DOHH2 (cell line): ENCODE results near the gene ITPKC.

Experiments used
- H3F3A ChIP-seq: fragments of 200-600 bp; sonication (generic), shearing (Covaris generic); 2 replicates; pipeline ENCODE4 v1.6.0; 2016; ENCODE audit warnings: antibody characterized with exemption, mild to moderate bottlenecking; ENCODE audit not compliant: control insufficient read depth, insufficient read depth
- H3K27ac ChIP-seq: fragments of 200-600 bp; sonication (generic); 2 replicates; pipeline ENCODE4 v1.5.1; 2014; ENCODE audit warnings: low read depth, mild to moderate bottlenecking, low read length, moderate library complexity
- H3K27me3 ChIP-seq: fragments of 200-600 bp; sonication (generic); 2 replicates; pipeline ENCODE4 v1.6.1; 2014; ENCODE audit warnings: mild to moderate bottlenecking, low read length, mixed read lengths; ENCODE audit not compliant: control insufficient read depth
- H3K36me3 ChIP-seq: fragments of 200-600 bp; sonication (generic); 2 replicates; pipeline ENCODE4 v1.6.1; 2014; ENCODE audit warnings: mild to moderate bottlenecking, low read length, moderate library complexity, mixed read lengths; ENCODE audit not compliant: control insufficient read depth
- H3K4me1 ChIP-seq: fragments of 200-600 bp; sonication (generic); 2 replicates; pipeline ENCODE4 v1.6.1; 2014; ENCODE audit warnings: mild to moderate bottlenecking, low read length, mixed read lengths; ENCODE audit not compliant: control insufficient read depth
- H3K4me2 ChIP-seq: fragments of 200-600 bp; sonication (generic); 2 replicates; pipeline ENCODE4 v1.6.0; 2014; ENCODE audit warnings: mild to moderate bottlenecking, low read length, moderate library complexity
- H3K4me3 ChIP-seq: fragments of 200-600 bp; sonication (generic); 2 replicates; pipeline ENCODE4 v1.5.1; 2014; ENCODE audit warnings: mild to moderate bottlenecking, low read length, mixed read lengths
- H3K79me2 ChIP-seq: fragments of 200-600 bp; sonication (generic); 2 replicates; pipeline ENCODE4 v1.6.1; 2014; ENCODE audit warnings: mild to moderate bottlenecking, low read length, mixed read lengths; ENCODE audit not compliant: control insufficient read depth
- H3K9me2 ChIP-seq: fragments of 200-600 bp; sonication (generic); replicated peaks from 2 replicates; pipeline ENCODE4 v1.6.1; 2014; ENCODE audit warnings: mild to moderate bottlenecking, low read length, mixed read lengths; ENCODE audit not compliant: control insufficient read depth
- H3K9me3 ChIP-seq: fragments of 200-600 bp; sonication (generic); 2 replicates; pipeline ENCODE4 v1.6.1; 2014; ENCODE audit warnings: antibody characterized with exemption, low read length, mixed read lengths; ENCODE audit not compliant: control insufficient read depth, insufficient read depth
- H4K20me1 ChIP-seq: fragments of 200-600 bp; sonication (generic); 2 replicates; pipeline ENCODE4 v1.6.0; 2014; ENCODE audit warnings: low read depth, mild to moderate bottlenecking, antibody characterized with exemption, low read length, moderate library complexity; ENCODE audit not compliant: control insufficient read depth, insufficient read depth
- CTCF ChIP-seq: fragments of 200-600 bp; sonication (generic); IDR thresholded peaks from one replicate; pipeline ENCODE4 v1.5.1; 2014; ENCODE audit warnings: antibody characterized with exemption, mild to moderate bottlenecking, low read depth, low read length; ENCODE audit not compliant: poor library complexity, severe bottlenecking
- EZH2phosphoT487 ChIP-seq: fragments of 200-600 bp; sonication (generic); IDR thresholded peaks from 2 replicates; pipeline ENCODE4 v1.6.1; 2017; ENCODE audit warnings: borderline replicate concordance, mild to moderate bottlenecking, antibody characterized with exemption, low read length, moderate library complexity, mixed read lengths

Gene ITPKC

GRCh38 chr19:40740747-40741146, 23.8 kb downstream of the ITPKC start:
- Histone ChIP-seq H3K4me1 (no peaks in the 10 kb centered on the region), H3K27me3 (no peaks in the 10 kb centered on the region), H4K20me1 (no peaks in the 10 kb centered on the region), H3K9me3 (no peaks in the 10 kb centered on the region), H3K79me2 (no peaks in the 10 kb centered on the region), H3K9me2 (no peaks in the 10 kb centered on the region), H3F3A (no peaks in the 10 kb centered on the region), H3K36me3 (no peaks in the 10 kb centered on the region), H3K4me2 (no peak overlapping the region), H3K27ac (no peak overlapping the region), H3K4me3 (no peak overlapping the region)
- TF ChIP-seq CTCF (no peak), EZH2phosphoT487 (no peak)

GRCh38 chr19:40741527-40742390, 24.8 kb downstream of the ITPKC start:
- Histone ChIP-seq H3K4me3 (no peak overlapping the region), H3K27ac (no peak overlapping the region), H4K20me1 (no peaks in the 10 kb centered on the region), H3K79me2 (no peaks in the 10 kb centered on the region), H3K9me3 (no peaks in the 10 kb centered on the region), H3F3A (no peaks in the 10 kb centered on the region), H3K36me3 (no peaks in the 10 kb centered on the region), H3K4me1 (no peaks in the 10 kb centered on the region), H3K4me2 (no peak overlapping the region), H3K9me2 (no peaks in the 10 kb centered on the region), H3K27me3 (no peaks in the 10 kb centered on the region)
- TF ChIP-seq CTCF: no peak

GRCh38 chr19:40742477-40742876, 25.6 kb downstream of the ITPKC start:
- Histone ChIP-seq H3K36me3 (no peaks in the 10 kb centered on the region), H3K4me1 (no peaks in the 10 kb centered on the region)
- no peak for TF ChIP-seq CTCF
- TF ChIP-seq EZH2phosphoT487: no peak

More at GRCh38 chr19:40742477-40742876, 25.6 kb downstream of the ITPKC start:
- Histone ChIP-seq H3K4me3 (no peak overlapping the region), H3K9me2 (no peaks in the 10 kb centered on the region), H4K20me1 (no peaks in the 10 kb centered on the region), H3K4me2 (no peak overlapping the region), H3K27me3 (no peaks in the 10 kb centered on the region), H3K79me2 (no peaks in the 10 kb centered on the region), H3K27ac (no peak overlapping the region), H3F3A (no peaks in the 10 kb centered on the region), H3K9me3 (no peaks in the 10 kb centered on the region)
